Measurements from ENCODE around the gene LENG9.
A peak's percentile ranks its signal among the peaks of the same experiment; 100 is the strongest.

Gene LENG9

GRCh38 chr19:54440641-54441040, 22.9 kb downstream of the LENG9 start:
- DNase-seq (ENCODE audit: low read depth in 2 of 2), result no peak
- no peak overlapping the region for H3K4me3 ChIP-seq (replicated peaks in 1 of 2; ENCODE audit: low read depth in 2 of 2, low read length in 2 of 2)
- no peak for TF ChIP-seq CTCF (IDR thresholded peaks at IDR 0.05; ENCODE audit: low read depth, low read length)

GRCh38 chr19:54439174-54439851, 24.3 kb downstream of the LENG9 start:
- H3K4me3 ChIP-seq (replicated peaks in 1 of 2; ENCODE audit: low read depth in 2 of 2, low read length in 2 of 2), result no peak overlapping the region
- peak; percentile 45 for TF ChIP-seq CTCF (IDR thresholded peaks at IDR 0.05; ENCODE audit: low read depth, low read length)
- DNase-seq (ENCODE audit: low read depth in 2 of 2), result peak; percentile 37 to 54

- DNase-seq (ENCODE audit: low read depth in 2 of 2), result no peak
- TF ChIP-seq CTCF (IDR thresholded peaks at IDR 0.05; ENCODE audit: low read depth, low read length), result no peak
- H3K4me3 ChIP-seq (replicated peaks in 1 of 2; ENCODE audit: low read depth in 2 of 2, low read length in 2 of 2), result no peak overlapping the region
Measured at GRCh38 chr19:54436628-54437252, 26.8 kb downstream of the LENG9 start.

GRCh38 chr19:54436031-54436523, 27.5 kb downstream of the LENG9 start:
- no peak overlapping the region for H3K4me3 ChIP-seq (replicated peaks in 1 of 2; ENCODE audit: low read depth in 2 of 2, low read length in 2 of 2)
- no peak for TF ChIP-seq CTCF (IDR thresholded peaks at IDR 0.05; ENCODE audit: low read depth, low read length)

GRCh38 chr19:54435551-54436016, 28.0 kb downstream of the LENG9 start:
- H3K4me3 ChIP-seq (replicated peaks in 1 of 2; ENCODE audit: low read depth in 2 of 2, low read length in 2 of 2), result no peak overlapping the region
- no peak for TF ChIP-seq CTCF (IDR thresholded peaks at IDR 0.05; ENCODE audit: low read depth, low read length)

More at GRCh38 chr19:54436031-54436523, 27.5 kb downstream of the LENG9 start:
- no peak for DNase-seq (ENCODE audit: low read depth in 2 of 2)

GRCh38 chr19:54434873-54435214, 28.7 kb downstream of the LENG9 start:
- no peak for TF ChIP-seq CTCF (IDR thresholded peaks at IDR 0.05; ENCODE audit: low read depth, low read length)
- no peak overlapping the region for H3K4me3 ChIP-seq (replicated peaks in 1 of 2; ENCODE audit: low read depth in 2 of 2, low read length in 2 of 2)
- no peak for DNase-seq (ENCODE audit: low read depth in 2 of 2)

More at GRCh38 chr19:54435551-54436016, 28.0 kb downstream of the LENG9 start:
- no peak for DNase-seq (ENCODE audit: low read depth in 2 of 2)
